ENCODE results near the gene CHMP3.

The CHMP3 gene

DNA sequence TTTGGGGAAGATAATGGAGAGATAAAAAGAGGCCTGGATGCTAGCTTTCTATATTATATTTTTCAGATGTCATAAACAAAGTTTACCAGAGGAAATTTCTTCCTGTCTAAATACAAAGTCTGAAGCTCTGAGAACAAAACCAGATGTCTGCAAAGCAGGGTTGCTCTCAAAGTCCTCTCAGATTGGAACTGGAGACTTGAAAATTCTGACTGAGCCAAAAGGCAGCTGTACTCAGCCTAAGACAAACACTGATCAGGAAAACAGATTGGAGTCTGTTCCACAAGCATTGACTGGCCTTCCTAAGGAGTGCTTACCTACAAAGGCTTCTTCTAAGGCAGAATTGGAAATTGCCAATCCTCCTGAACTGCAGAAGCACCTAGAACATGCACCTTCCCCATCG, 96.9 kb downstream of the CHMP3 start:
- DNase-seq (ENCODE audit: low spot score) = no peak

GRCh38 chr2:86464652-86465051, 98.6 kb downstream of the CHMP3 start:
- no peak for DNase-seq (ENCODE audit: low spot score)

DNA sequence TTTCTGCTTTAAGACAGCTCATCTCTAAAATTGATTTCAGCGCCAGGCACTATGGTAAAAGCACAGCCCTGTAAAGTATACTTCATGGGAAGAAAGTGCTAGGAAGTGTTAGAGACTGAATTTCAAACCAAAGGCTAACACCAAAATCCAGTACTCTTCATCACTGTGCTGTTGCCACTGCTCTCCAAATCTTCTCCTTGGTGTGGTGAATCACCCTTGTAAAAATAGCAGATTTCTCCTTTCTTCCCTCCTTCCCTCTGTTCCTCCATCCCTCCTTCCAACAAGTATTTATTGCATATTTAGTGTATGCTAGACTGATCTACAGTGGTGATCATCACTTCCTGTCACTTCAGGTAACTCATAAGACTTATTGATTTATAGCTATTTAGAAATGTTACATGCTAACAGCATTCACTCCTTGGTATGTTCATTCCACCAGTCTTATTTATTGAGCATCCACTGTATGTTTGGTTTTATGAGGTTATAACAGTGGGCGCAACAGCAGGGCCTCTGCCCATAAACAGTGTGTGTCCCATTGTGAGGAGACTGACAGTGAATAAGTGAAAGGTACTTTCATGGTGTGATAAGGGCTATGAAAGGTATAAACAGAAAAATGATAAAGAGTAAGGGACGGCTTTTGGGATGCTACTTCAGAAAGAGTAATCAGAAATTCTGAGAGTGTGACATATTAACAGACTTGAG, 102.0 kb downstream of the CHMP3 start:
- no peak for DNase-seq (ENCODE audit: low spot score)

- no peak for DNase-seq (ENCODE audit: low spot score)
Measured at GRCh38 chr2:86455181-86455580, 108.1 kb downstream of the CHMP3 start.

- no peak for DNase-seq (ENCODE audit: low spot score)
Measured at GRCh38 chr2:86454238-86454637, 109.0 kb downstream of the CHMP3 start.

DNA sequence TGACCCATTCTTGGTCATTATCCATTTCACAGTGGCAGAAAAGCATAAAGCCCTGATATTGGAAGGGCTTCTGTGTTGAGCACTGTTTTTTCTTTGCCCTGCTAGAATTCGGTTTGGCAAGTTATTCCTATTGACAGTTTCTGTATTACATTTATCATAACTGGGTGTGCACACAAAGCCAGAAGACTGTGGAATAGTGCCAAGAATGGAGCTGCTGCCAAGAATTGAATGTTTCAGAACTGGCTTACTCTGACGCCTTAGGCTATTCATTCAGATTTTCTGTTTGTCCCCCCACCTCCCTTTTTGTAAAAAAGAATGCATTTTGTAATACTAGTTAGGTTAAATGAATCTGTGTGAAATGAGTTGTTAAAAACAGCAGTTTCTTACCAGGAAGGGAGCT, 109.4 kb downstream of the CHMP3 start:
- DNase-seq (ENCODE audit: low spot score) = no peak

All from hepatic stellate cell (primary cell).